CD4-positive, alpha-beta T cell treated with Interleukin-17A for 4 hours (primary cell): ENCODE results near the gene PPP6R3.
"Not testable (repeated sequence)": the region's sequence is repeated elsewhere in the genome, so short reads cannot be mapped to it uniquely, and the experiment has no call there.

Experiments
- DNase-seq: peaks from one replicate; pipeline ENCODE4 v3.0.0-alpha.2; 2020; ENCODE audit warnings: mixed read lengths

PPP6R3 gene

DNA sequence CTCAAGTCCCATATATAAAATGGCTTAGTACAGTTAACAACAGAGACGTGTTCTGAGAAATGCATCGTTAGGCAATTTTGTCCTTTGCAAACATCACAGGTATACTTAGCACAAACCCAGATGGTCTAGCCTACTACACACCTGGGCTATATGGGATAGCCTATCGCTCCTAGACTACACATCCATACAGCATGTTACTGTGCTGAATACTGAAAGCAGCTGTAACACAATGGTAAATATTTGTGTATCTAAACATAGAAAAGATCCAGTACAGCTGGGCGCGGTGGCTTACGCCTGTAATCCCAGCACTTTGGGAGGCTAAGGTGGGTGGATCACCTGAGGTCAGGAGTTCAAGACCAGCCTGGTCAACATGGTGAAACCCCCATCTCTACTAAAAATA is 2.2 kb upstream of the PPP6R3 start:
- DNase-seq: not testable (repeated sequence)

DNA sequence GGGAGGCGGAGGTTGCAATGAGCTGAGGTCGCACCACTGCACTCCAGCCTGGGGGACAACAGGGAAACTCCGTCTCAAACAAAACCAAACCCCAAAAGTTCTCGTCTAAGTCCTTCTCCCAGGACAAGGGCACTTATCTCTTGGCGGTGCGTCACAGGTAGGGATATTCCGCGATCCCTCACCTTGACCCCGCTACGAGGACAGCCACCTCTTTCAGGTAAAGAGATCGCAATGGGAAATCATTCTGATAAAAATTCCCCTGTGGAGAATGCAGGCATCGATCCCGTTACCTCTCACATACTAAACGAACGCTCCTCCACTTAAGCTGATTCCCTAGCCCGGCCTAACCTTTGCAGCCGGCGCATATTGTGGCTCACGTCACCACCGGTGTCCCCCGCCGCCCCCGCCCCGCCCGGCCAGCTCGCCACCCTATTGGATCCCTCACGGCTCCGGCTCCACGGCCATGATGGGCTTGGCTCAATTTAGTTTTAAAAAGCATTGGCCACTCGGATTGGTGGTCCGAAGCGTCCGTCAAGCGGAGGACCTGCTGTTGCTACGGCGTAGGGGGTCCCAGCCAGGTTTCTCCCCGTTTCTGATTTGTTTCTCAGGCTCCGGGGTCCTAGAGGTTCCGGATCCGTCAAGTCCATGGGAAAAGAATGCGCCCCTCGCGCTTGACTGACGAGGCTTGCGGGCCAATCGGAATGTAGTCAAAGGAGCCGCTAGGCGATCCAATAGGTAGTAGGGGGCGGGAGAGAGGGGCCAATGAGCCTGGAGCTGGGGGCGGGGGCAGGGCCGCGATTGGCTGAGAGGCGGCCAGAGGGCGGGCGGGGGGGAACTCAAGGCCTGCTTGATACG is 439 bp upstream of the PPP6R3 start:
- peak; percentile 96 for DNase-seq

DNA sequence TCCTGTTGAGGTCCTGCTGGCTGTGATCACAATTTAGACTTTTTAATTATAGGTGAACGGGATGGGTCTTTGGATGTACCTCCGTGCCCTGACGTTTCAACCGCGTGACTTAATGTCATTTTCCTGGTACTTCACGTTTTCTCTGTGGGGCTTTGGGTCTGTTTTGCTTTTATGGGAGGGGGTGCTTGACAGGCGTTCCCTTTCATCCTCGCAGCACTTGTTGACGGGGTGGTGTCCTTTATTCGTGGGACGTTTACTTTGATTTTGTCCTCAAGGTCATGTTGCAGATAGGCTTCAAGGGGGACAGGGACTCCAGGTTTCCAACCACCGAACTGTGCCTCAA is 994 bp downstream of the PPP6R3 start:
- DNase-seq: no peak

DNA sequence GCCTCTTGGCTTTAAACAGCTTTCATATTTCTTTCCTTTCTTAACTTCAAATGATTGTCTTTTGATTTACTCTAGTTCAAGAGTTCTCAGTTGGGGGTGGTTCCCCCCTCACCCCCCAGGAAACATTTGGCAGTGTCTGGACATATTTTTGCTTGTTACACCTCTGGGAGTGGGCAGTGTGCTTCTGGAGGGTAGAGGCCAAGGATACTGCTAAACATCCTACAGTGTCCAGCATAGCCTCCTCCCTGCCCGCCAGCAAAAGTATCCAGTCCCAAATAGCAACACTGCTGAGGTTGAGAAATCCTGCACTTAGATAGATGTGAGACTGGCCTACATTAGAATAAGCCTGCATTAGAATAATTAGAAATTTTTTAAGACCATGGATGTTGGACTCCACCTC is 3.2 kb downstream of the PPP6R3 start:
- no peak for DNase-seq

DNA sequence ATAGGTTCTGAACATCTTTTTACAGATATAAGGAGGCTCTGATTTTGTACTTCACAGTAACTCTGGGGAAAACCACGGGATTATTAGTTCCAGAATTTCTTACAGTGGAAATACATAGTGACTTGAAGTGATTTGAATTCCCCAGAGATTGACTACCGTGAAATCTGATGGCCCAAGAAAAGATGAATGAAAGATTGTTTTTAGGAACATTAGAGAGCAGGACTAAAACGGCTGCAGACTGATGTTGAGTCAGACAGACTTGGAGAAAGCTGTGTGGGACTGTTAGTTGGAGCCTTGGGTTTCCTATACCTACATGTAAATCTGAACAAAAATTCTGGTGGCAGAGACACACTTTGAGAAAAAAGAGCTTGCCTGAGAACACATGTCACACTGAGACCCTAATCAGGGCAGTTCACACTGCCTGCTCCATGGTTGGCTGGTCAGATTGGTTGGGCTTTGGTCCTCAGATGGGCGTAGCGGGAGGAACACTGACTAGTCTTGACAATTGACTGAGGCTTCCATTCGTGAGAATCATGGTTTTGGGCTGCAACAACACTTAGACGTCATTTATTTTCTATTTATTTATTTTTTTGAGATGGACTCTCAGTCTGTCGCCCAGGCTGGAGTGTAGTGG is 6.8 kb downstream of the PPP6R3 start:
- DNase-seq: no peak

DNA sequence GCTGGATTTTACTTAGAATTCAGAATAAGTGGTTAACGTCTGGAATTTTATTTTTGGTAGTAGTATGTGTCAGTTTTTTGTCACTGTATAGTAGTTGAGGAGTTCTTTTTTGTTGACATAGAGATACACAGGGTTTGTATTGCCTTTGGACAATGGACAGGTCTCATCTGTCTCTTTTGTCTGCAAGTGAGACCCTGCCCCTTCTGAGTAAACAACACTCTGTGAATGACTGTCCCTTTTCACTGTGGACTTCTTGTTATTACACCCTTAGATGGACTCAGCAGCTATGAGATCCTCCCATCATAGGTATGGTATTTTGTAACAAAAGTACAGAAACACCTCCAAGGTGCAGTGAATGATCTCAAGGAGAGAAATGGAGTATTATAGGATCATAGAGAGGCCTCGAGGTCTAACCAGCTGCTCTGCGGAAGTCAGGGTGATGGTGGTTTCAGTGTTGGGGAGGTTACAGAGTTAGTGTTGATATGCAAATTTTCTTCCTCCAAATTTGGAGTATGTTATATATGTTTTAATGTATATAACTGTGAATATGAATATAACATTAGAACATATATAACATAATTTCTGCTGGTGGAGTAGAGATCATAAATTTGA is 7.8 kb downstream of the PPP6R3 start:
- DNase-seq: peak; percentile 33

DNA sequence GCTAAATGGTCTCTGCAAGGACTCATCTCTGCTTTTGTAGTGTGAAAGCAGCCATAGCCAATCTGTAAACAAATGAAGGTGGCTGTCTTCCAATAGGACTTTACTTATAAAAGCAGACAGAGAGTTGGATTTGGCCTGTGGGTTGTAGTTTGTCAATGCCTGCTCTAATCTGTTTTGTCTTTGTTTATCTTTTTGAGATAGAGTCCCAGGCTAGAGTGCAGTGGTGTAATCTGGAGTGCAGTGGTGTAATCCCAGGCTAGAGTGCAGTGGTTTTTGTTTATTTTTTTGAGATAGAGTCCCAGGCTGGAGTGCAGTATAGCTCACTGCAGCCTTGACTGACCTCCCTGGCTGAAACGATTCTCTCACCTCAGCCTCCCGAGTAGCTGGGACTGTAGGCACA is 8.6 kb downstream of the PPP6R3 start:
- DNase-seq: no peak

DNA sequence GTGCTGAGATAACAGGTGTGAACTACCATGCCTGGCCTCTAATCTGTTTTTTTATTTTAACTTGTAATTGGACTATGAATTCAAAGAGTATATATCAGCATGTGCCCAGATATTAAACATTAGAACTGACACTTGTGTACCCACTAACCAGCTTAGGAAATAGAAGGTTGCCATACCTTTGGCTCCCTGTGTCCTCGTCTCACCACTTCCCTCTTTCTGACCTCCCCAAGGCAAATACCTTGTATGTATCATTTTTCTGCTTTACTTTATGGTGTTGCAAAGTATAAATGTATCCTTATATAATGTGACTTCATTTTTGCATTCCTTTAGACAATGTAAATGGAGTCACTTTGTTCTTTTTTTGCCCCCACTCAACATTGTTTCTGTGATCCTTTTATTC is 9.1 kb downstream of the PPP6R3 start:
- no peak for DNase-seq

DNA sequence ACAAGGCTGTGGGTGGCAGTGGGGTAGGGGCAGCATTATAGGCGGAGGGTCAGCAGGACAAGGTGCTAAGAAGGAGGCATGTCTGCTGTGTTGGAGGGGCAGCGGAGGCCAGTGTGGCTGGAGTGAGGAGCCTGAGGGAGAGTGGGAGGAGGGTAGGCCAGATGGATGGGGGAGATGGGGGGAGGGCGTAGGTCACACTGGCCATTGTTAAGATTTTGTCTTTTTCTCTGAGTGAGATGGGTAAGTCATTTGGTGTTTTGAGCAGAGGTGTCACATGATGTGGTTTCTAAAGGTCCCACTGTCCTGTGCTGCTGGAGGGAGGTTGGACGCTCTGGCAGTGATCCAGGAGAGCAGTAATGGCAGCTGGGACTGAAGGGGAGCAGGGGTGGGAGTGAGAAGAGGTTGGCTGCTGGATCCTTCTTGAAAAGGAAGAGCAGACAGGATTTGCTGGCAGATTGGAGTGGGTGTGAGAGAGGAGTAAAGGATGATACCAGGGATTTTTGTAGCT is 9.8 kb downstream of the PPP6R3 start:
- DNase-seq: no peak

DNA sequence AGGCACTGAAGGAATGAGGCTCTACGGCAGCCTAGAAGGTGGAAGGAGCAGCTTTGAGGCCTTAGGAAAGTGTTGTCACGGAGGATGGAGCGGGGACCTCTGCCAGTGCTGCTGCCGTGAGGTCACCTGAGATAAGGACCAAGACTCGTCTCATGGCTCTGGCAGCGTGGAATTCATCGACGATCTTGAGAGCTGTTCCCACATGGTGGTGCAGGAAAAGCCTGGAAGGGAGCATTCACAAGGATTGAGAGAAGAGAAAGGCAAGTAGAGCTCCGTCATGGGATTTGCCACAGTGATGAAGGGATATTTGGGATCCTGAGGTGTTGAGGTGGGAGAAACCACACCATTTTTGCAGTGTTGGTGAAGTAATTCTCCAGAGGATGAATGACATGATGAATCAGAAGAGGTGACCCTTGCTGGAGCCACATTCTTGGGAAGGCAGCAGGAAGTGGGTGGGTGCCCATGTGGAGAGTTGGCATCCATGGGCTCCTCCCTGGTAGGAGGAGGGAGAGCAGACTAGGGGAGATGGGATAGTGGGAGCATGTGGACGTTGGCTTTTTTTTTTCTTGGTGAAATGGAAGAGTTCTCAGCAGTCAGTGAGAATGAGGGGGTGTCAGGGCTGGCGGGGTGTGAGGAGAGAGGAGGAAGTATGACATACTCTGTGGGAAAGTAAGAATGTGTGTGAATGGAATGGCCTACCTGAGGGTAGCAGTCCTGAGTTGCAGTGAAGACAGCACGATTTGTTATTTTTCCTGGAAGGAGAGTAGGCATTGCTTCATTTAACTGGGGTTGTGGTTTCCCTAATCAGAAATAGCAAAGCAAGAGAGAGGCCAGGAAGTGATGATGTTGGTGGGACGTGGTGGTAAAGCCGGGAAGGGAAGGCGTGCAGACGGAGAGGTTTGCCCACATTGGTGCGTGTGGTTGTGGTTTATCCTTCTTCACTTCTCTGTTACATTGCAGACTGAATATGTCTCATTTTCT is 11.1 kb downstream of the PPP6R3 start:
- DNase-seq: peak; percentile 62

DNA sequence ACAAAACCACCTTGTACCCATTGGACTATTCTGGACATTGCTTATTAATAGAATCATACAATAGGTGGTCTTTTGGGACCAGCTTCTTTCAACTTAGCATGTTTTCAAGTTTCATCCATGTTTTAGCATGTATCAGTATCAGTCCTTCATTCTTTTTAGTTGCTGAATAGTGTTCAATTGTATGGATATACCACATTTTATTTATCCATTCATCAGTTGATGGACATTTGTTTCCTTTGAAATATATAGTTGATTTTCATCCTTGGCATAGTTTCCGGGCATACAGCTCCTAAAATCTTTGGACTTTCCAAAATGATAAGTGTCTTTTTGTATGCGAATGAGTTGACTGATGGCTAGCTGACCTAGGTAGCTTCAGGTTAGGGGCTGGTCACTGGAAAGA is 12.2 kb downstream of the PPP6R3 start:
- DNase-seq: no peak

DNA sequence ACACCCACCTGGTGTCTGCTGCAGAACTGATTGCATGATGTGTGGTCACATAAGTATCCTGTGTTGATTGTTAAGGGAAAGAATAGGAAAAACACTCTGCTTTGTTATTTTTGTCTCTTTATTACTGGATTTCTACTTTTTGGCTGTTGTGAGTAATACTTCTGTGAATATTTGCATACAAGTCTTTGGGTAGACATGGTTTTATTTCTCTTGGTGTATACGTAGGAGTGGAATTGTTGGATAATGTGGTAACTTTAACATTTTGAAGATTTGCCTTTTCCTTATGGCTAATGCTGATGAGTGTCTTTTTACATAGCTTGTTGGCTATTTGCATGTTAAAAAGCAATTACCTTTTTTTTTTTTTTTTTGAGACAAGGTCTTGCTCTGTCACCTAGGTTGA is 13.1 kb downstream of the PPP6R3 start:
- DNase-seq: no peak

DNA sequence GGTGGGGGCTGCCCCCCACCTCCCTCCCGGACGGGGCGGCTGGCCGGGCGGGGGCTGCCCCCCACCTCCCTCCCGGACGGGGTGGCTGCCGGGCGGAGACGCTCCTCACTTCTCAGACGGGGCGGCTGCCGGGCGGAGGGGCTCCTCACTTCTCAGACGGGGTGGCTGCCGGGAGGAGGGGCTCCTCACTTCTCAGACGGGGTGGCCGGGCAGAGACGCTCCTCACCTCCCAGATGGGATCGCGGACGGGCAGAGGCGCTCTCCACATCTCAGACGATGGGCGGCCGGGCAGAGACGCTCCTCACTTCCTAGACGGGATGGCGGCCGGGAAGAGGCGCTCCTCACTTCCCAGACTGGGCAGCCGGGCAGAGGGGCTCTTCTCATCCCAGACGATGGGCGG is 15.1 kb downstream of the PPP6R3 start:
- DNase-seq: not testable (repeated sequence)

DNA sequence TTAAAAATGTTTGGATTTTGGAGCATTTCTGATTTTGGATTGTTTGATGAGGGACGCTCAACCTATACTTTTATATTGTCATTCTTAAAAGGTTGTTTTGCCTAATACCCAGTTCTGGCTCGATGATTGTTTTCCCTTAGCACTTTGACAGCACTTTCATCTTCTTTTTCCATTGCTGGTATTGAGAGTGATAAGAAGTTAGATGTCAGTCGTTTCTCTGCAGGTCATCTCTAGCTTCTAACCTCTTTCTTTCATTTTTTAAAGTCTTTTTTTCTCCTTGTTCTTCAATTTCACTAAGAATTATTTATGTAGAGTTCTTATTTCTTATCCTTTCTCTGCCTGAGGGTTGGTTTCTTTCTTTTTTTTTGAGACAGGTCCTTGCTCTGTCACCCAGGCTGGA is 18.8 kb downstream of the PPP6R3 start:
- DNase-seq: no peak

DNA sequence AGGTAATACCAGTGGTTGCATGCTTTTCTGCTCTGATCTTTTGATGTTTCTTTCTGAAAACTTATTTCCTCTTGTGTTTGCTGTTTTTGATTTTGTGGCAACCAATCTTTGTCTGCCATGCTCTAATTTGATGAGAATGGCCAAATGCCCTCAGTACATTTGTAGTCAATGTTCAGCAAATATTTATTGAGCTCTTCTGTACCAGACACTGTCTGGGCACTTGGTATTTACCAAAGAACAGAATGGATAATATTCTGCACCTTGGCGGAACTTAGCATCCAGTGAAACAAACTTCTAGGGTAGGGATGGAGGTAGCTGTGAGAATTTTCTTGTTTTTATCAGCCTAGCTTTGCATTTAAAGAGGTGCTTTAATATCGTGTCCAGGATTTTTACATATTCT is 19.6 kb downstream of the PPP6R3 start:
- no peak for DNase-seq

DNA sequence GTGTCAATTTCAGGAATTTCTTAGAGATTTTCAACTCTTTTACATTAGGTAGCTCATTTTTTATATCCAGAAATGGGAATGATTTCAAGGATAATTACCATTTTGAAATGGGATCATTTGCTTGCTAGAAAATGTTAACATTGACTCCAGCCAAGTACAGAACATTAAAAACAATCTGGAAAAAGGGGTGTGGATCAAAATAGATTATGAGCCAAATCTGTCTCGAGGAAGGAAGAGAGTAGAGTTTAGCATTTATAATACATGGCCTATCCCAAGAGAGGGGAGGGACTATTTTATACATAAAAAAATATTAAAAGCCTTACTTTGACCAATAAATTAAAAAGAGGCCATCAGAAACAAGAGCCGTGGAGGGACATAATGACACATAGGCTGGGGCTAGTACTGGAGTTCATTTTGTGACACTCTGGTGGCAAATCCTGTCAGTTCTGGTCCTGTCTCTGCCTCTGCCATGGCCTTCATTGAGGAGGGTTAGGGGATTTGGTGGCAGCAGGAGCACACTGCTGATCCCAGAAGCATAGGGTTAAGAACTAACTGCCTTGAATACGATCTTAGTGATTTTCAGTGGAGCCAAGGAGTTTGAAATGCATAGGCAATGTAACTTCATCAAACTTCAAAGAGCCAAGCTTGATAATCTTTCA is 20.4 kb downstream of the PPP6R3 start:
- no peak for DNase-seq

DNA sequence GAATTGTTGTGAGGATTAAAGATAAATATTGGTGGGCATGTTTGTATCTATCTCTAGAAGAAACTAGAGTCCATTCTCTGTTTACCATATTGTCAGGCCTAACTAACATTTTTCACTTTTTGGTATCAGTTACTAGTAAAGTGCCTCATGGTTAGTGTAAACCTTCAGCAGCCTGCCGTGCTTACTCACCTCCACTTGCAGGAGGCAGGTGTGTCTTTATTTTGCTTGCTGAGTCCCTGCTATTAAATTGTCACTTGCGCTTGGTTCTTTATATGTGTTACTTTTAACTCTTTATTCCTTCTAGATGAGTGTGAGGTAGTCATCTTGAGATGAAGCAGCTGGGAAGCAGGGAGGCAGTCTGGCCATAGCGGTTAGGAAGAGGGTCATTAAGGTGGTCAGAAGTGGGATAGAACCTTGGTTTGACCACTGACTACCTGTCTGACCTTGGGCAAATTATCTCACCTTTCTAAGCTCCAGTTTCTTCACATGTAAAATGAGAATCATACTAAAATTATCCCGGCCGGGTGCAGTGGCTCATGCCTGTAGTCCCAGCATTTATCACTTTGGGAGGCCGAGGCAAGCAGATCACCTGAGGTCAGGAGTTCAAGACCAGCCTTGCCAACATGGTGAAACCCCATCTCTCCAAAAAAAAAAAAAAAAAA is 21.2 kb downstream of the PPP6R3 start:
- no peak for DNase-seq

DNA sequence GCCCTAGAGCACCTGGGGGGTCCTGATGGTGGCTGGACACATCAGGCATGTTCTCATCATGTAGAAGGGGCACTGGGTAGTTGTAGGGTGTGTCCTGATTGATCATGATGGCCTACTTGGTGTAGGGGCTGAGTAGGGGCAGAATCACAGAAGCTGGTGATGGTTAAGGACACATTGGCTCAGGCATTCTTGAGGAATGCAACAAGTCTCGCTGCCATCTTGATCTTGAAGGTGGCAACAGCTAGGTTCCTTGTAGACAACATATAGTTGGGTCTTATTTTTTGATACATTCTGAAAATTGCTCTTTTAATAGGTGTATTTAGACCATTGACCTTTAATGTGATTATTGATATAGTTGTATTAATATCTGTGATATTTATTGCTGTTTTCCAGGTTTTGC is 28.1 kb downstream of the PPP6R3 start:
- DNase-seq: no peak

DNA sequence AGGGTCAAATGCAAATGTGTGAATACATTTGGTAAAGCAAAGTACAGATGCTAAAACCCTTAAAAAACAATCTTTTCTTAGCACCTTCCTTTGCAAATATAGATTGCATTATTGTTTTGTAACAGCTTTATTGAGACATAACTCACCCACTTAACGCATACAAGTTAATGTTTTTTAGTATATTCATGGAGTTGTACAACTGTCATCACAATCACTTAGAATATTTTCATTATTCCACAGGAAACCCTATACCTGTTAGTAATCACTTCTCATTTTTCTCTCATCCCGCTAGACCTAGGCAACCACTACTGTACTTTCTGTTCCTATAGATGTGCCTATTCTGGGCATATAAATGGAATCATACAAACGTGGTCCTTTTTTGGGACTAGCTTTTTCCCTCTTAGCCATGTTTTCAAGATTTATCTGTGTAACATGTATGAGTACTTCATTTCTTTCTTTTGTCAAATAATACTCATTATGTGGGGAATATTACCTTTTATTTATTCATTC is 34.7 kb downstream of the PPP6R3 start:
- no peak for DNase-seq

DNA sequence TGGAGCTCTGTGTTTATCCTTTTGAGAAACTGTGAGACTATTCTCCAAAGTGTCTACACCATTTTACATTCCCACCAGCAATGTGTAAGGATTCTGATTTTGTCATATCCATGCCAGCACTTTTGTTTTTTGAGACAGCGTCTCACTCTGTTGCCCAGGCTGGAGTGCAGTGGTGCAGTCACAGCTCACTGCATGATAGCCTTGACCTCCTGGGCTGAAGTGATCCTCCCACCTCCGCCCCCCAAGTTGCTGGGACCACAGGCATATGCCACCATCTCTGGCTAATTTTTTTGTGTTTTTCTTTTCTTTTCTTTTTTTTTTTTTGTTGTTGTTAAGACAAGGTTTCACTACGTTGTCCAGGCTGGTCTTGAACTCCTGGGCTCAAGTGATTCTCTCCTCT is 35.3 kb downstream of the PPP6R3 start:
- no peak for DNase-seq

DNA sequence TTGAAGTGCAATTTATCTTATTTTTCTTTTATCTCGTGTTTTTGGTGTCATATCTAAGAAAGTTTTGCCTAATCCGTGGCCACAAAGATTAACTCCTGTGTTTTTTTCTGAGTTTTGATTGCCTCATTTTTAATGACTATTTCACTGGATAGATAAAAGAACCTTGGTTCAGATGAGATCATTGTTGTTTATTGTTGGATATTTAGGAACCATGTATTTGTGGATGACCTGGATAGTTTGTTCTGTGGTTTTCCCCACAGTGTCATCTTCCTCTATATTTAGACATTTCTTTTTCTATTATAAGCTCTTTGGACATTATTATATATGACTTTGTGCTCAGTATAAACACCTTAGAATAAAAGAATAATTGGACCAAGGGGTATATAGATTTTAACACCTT is 37.2 kb downstream of the PPP6R3 start:
- DNase-seq: no peak

DNA sequence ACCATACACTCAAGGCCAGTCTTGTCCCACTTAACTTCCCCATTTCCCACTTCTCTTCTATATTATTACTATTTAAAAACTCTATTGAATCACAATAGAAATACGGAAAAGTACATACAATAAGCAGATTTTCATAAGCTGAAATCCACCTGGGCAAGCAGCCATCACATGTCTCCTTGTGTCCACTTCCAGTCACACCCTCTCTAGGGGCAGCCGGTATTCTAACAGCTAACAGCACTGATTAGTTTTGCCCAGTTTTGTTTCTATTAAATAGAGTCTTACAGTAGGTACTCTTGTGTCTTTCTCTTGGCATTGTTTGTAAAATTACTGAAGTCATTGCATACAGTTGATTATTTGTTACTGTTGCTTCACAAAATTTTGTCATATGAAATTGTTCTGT is 37.8 kb downstream of the PPP6R3 start:
- no peak for DNase-seq
